ENCODE results near the gene SARM1.

DNA sequence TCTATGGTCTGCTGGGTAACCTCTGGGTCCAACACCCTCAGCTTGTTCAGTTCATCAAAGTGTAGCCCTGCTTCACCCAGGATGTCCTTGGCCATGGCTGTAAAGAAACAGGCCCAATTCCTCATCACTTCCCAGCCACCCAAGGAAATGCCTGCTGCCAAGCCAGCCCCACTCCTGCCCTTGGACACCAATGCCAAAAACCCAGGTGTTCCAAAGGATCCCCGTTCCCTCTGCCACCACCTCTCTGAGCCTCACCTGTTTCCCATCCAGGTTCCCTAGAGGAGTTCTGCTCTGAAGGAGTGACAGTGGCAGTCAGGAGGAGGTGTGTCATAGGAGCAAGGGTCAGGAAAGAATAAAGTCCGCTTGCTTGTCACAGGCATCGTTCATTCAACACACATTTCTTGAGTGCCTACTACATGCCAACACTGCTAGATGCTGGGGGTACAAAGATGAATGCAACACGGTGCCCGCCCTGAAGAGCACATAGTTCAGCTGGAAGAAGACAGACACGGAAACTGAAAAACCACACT lies 39.5 kb upstream of the SARM1 start:
- TF ChIP-seq, protein P1, sequence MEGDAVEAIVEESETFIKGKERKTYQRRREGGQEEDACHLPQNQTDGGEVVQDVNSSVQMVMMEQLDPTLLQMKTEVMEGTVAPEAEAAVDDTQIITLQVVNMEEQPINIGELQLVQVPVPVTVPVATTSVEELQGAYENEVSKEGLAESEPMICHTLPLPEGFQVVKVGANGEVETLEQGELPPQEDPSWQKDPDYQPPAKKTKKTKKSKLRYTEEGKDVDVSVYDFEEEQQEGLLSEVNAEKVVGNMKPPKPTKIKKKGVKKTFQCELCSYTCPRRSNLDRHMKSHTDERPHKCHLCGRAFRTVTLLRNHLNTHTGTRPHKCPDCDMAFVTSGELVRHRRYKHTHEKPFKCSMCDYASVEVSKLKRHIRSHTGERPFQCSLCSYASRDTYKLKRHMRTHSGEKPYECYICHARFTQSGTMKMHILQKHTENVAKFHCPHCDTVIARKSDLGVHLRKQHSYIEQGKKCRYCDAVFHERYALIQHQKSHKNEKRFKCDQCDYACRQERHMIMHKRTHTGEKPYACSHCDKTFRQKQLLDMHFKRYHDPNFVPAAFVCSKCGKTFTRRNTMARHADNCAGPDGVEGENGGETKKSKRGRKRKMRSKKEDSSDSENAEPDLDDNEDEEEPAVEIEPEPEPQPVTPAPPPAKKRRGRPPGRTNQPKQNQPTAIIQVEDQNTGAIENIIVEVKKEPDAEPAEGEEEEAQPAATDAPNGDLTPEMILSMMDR (IDR thresholded peaks at IDR 0.05), result no peak
- TF ChIP-seq POLR2A (IDR thresholded peaks at IDR 0.05) (no peak), POLR2AphosphoS5 (IDR thresholded peaks at IDR 0.05; ENCODE audit: insufficient read depth in 1 of 2, low read depth in 1 of 2) (no peak)

All from vagina (tissue), 2 donors.